Measurements from ENCODE around the gene GSK3B.

DNA sequence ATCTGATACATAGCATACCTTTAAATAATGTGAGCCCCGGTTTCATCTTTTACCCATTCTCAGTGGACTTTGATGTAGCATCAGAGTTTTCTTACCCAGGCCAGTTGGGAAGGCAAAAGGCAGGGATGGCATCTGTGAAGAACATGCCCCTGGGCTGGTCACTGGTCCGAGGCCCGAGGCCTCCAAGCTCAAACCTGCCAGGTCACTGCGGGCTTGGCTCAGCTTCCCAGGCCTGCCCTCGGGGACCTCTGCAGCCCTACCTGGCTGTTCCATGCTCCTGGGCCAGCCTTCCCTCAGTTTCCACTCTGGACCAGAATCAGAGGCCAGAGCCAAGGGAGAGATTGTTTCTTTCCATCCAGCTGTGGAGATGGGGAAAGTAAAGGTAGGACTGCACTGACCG, 285.4 kb downstream of the GSK3B start:
- TF ChIP-seq, protein P1, sequence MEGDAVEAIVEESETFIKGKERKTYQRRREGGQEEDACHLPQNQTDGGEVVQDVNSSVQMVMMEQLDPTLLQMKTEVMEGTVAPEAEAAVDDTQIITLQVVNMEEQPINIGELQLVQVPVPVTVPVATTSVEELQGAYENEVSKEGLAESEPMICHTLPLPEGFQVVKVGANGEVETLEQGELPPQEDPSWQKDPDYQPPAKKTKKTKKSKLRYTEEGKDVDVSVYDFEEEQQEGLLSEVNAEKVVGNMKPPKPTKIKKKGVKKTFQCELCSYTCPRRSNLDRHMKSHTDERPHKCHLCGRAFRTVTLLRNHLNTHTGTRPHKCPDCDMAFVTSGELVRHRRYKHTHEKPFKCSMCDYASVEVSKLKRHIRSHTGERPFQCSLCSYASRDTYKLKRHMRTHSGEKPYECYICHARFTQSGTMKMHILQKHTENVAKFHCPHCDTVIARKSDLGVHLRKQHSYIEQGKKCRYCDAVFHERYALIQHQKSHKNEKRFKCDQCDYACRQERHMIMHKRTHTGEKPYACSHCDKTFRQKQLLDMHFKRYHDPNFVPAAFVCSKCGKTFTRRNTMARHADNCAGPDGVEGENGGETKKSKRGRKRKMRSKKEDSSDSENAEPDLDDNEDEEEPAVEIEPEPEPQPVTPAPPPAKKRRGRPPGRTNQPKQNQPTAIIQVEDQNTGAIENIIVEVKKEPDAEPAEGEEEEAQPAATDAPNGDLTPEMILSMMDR (IDR thresholded peaks at IDR 0.05): no peak
- no peak for TF ChIP-seq POLR2A (IDR thresholded peaks at IDR 0.05)
